GM15510 (cell line): Measurements from ENCODE around the gene TTYH2.

ENCODE experiments used
- POLR2A ChIP-seq: IDR thresholded peaks from 3 replicates; pipeline ENCODE4 v1.6.1; 2011; ENCODE audit warnings: borderline replicate concordance; ENCODE audit not compliant: insufficient read length; ENCODE audit errors: extremely low read depth

Gene TTYH2

DNA sequence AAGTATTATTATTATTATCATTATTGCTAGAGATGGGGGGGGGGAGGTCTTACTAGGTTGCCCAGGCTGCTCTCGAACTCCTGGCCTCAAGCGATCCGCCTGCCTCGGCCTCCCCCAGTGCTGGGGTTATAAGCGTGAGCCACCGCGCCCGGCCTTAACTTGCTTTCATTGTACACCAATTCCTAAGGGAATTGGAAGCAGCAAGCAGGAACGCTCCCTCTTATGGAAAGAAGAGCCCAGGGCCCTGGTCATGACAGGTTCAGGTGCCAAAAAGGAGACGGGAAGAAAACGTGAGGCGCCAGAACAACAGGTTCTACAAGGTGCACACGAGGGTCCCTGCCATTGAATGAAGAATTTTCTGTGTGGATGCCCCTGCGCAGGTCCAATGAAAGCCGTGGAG is 10.4 kb upstream of the TTYH2 start:
- no peak for TF ChIP-seq POLR2A

- TF ChIP-seq POLR2A, result peak; percentile 95
Observed at GRCh38 chr17:74203439-74204240, 9.7 kb upstream of the TTYH2 start, which contains the start of gene RPL38. Gene RPL38, plus strand, starts transcription at chr17:74203678. Its CDS starts 278 bp downstream, at chr17:74203956.

DNA sequence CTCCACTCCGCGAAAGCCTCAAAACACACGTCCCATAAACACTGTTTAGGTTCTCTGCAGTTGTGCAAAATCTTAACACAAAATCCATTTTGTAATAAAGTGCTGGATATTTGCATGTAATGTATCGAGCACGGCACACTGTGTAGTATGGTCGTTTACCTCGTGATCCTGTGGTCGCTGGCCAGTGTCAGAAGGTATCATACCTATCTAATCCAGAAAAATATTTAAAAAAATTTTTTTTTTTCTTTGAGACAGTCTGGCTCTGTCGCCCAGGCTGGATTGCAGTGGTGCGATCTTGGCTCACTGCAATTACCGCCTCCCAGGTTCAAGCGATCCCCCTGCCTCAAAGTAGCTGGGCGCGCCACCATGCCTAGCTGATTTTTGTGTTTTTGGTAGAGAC is 8.9 kb upstream of the TTYH2 start:
- no peak for TF ChIP-seq POLR2A

DNA sequence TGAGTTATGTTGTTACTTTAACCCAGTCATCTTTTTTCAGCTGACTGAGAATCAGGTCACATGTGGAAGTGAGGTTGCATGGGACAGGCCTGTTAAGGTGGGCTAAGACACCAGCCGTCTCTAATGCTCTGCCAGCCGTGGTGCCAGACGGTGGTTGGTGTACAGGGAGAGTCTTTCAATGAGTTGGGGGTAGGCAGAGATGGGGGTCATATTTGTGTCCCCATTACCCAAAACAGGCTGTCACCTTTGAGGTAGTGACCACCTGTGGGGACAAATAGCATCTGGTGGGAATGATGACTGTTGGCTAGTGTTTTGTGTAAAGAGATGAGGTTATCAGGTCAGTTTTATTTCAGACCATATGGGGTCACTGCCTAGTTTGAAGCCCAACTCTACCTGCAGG is 8.1 kb upstream of the TTYH2 start:
- TF ChIP-seq POLR2A, result no peak

GRCh38 chr17:74206332-74206818 is 7.0 kb upstream of the TTYH2 start:
- no peak for TF ChIP-seq POLR2A

- TF ChIP-seq POLR2A, result peak; percentile 36
Observed at GRCh38 chr17:74210191-74211140, 2.9 kb upstream of the TTYH2 start.

GRCh38 chr17:74211141-74211911 is 2.0 kb upstream of the TTYH2 start:
- TF ChIP-seq POLR2A, result peak; percentile 23

DNA sequence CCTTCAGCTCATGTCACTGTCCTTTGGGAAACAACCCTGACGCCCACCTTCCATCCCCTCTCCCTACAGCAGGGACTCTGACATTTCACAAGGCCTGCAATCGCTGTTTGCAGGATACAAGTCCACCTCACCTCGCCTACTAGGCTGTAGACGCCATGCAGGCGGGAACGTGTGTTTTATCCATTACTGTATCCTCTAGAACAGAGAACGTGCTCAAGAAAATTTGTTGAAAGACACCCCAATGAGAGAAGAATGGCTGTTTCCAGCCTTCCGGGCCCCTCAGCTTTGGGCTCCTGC is 1.5 kb upstream of the TTYH2 start:
- no peak for TF ChIP-seq POLR2A

- no peak for TF ChIP-seq POLR2A
Observed at GRCh38 chr17:74212209-74212912, 1.0 kb upstream of the TTYH2 start.

- no peak for TF ChIP-seq POLR2A
Observed at GRCh38 chr17:74213861-74214391, 555 bp downstream of the TTYH2 start.

- TF ChIP-seq POLR2A, result no peak
Observed at GRCh38 chr17:74214484-74215341, 1.3 kb downstream of the TTYH2 start.

DNA sequence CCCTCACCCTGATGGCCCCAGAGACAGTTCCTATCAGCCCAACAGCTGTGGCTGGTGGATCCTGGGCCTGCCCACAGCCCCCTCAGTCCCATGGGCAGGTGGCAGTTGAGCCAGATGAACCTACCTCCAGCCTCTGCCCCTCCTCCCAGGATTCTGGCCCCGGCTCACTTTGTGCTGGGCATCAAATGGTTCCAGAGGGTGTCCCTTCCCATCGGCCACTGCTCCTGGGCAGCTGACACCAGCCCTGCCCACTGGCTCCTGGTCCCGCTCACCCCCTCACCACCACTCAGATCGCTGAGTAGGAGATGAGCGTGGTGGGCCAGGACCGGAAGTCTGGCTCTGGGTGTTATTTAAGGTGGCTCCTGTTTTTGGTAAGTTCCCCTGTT is 2.0 kb downstream of the TTYH2 start:
- no peak for TF ChIP-seq POLR2A

- TF ChIP-seq POLR2A, result no peak
Observed at GRCh38 chr17:74216505-74216904, 3.1 kb downstream of the TTYH2 start.
